ENCODE results near the gene RAP1A.

The RAP1A gene

GRCh38 chr1:111702504-111703050 is 83.0 kb downstream of the RAP1A start:
- TF ChIP-seq, protein P1, sequence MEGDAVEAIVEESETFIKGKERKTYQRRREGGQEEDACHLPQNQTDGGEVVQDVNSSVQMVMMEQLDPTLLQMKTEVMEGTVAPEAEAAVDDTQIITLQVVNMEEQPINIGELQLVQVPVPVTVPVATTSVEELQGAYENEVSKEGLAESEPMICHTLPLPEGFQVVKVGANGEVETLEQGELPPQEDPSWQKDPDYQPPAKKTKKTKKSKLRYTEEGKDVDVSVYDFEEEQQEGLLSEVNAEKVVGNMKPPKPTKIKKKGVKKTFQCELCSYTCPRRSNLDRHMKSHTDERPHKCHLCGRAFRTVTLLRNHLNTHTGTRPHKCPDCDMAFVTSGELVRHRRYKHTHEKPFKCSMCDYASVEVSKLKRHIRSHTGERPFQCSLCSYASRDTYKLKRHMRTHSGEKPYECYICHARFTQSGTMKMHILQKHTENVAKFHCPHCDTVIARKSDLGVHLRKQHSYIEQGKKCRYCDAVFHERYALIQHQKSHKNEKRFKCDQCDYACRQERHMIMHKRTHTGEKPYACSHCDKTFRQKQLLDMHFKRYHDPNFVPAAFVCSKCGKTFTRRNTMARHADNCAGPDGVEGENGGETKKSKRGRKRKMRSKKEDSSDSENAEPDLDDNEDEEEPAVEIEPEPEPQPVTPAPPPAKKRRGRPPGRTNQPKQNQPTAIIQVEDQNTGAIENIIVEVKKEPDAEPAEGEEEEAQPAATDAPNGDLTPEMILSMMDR (IDR thresholded peaks at IDR 0.05; ENCODE audit: low read depth, low read length, missing control alignments), result no peak
- H3K4me3 ChIP-seq (ENCODE audit: low read depth, low read length), result no peak overlapping the region
- DNase-seq (ENCODE audit: low read depth), result no peak

DNA sequence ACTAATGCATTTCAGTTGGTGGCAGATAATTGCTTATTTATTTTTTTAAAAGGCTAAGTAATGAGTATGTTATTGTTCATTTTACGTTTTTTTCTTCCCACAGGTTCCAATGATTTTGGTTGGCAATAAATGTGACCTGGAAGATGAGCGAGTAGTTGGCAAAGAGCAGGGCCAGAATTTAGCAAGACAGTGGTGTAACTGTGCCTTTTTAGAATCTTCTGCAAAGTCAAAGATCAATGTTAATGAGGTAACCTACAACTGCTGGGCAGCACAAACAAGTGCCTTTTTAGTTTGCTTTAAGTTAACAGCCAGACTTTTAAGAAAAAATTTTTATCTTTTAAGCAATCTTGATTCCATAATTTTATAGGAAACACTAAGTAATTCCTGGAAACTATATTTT is 84.7 kb downstream of the RAP1A start:
- DNase-seq (ENCODE audit: low read depth), result no peak
- no peak overlapping the region for H3K4me3 ChIP-seq (ENCODE audit: low read depth, low read length)
- TF ChIP-seq, protein P1 (IDR thresholded peaks at IDR 0.05; ENCODE audit: low read depth, low read length, missing control alignments), result no peak

GRCh38 chr1:111704776-111705175 is 85.2 kb downstream of the RAP1A start:
- DNase-seq (ENCODE audit: low read depth), result no peak
- TF ChIP-seq, protein P1 (IDR thresholded peaks at IDR 0.05; ENCODE audit: low read depth, low read length, missing control alignments), result no peak
- no peak overlapping the region for H3K4me3 ChIP-seq (ENCODE audit: low read depth, low read length)

DNA sequence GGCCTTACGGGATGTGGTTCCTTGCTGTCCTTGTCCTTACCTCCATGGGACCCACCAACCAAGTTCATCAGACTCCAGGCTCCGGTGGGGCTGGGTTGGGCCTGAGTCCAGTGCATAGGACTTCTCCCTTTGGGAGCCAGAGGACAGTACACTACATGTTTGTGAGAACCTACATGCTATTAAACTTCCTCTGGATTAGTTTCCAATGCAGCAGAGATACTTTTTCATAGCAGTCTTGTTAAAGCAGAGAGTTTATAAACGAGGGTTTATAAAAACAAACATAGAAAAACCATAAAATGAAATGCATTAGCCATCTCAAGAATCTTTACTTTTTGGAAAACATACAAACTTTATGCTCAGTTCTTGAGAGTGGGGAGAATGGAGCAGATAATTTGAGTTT is 86.3 kb downstream of the RAP1A start:
- H3K4me3 ChIP-seq (ENCODE audit: low read depth, low read length), result no peak overlapping the region
- DNase-seq (ENCODE audit: low read depth), result no peak
- TF ChIP-seq, protein P1 (IDR thresholded peaks at IDR 0.05; ENCODE audit: low read depth, low read length, missing control alignments), result no peak

GRCh38 chr1:111706921-111707320 is 87.3 kb downstream of the RAP1A start:
- H3K4me3 ChIP-seq (ENCODE audit: low read depth, low read length), result no peak overlapping the region
- TF ChIP-seq, protein P1 (IDR thresholded peaks at IDR 0.05; ENCODE audit: low read depth, low read length, missing control alignments), result no peak
- no peak for DNase-seq (ENCODE audit: low read depth)

DNA sequence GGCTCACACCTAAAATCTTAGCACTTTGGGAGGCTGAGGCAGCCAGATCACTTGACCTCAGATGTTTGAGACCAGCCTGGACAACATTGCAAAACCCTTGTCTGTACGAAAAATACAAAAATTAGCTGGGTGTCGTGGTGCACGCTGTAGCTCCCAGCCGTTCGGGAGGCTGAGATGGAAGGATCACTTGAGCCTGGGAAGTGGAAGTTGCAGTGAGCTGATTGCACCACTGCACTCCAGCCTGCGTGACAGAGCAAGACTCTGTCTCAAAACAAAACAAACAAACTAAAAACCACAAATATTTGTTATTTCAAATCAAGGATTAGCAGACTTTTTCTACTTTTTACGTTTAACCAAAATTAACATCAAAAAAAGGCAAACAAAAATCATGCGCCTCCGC is 88.3 kb downstream of the RAP1A start:
- H3K4me3 ChIP-seq (ENCODE audit: low read depth, low read length), result no peak overlapping the region

DNA sequence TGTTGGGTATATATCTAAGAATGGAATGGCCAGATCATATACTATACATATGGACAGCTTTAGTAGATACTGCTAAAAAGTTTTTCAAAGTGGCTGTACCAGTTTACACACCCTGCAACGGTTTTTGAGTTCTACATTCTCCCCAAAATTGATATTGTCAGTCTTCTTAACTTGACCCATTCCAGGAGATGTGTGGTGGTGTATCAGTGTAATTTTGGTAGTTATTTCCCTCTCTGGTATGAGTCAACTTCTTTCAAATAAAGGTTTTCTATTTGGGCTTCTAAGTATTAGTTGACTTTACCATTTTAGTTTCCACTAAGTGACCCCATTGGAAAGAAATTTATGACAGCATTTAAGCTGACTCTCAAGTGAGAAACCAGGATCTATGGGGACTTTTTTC is 90.4 kb downstream of the RAP1A start:
- TF ChIP-seq, protein P1 (IDR thresholded peaks at IDR 0.05; ENCODE audit: low read depth, low read length, missing control alignments), result no peak
- H3K4me3 ChIP-seq (ENCODE audit: low read depth, low read length), result no peak overlapping the region
- DNase-seq (ENCODE audit: low read depth), result no peak

More for the DNA sequence above, 88.3 kb downstream of the RAP1A start:
- no peak for DNase-seq (ENCODE audit: low read depth)
- TF ChIP-seq, protein P1 (IDR thresholded peaks at IDR 0.05; ENCODE audit: low read depth, low read length, missing control alignments), result no peak

Data from GM12864 (cell line).